Measurements from ENCODE around the gene SLC35G1.
A peak's percentile ranks its signal among the peaks of the same experiment; 100 is the strongest.

SLC35G1 gene

GRCh38 chr10:93874309-93875031, 19.3 kb upstream of the SLC35G1 start:
- TF ChIP-seq CTCF (IDR thresholded peaks at IDR 0.05; ENCODE audit: insufficient read depth, low read length, missing control alignments), result no peak
- POLR2A ChIA-PET, result no interaction called here
- no peak for DNase-seq (ENCODE audit: low read depth, low spot score)
- H3K4me3 ChIP-seq (ENCODE audit: low read depth, low read length), result no peak overlapping the region
- CTCF ChIA-PET, result interaction anchor here (0.8 to 2.0 kb wide), 2 partner anchors 16 to 414 kb away, joined by 3 to 9 read pairs; no protein-coding TSS in a partner anchor

GRCh38 chr10:93875032-93875358, 18.8 kb upstream of the SLC35G1 start:
- no peak overlapping the region for H3K4me3 ChIP-seq (ENCODE audit: low read depth, low read length)
- ChIA-PET POLR2A (no interaction called here), CTCF (interaction anchor here (0.8 to 1.6 kb wide), 2 partner anchors 414 to 440 kb away, joined by 3 read pairs; no protein-coding TSS in a partner anchor)
- DNase-seq (ENCODE audit: low read depth, low spot score), result no peak
- no peak for TF ChIP-seq CTCF (IDR thresholded peaks at IDR 0.05; ENCODE audit: insufficient read depth, low read length, missing control alignments)

- CTCF ChIA-PET, result interaction anchor here (1.6 kb wide), 1 partner anchor 438 kb away, joined by 3 read pairs; no protein-coding TSS in a partner anchor
- TF ChIP-seq CTCF (IDR thresholded peaks at IDR 0.05; ENCODE audit: insufficient read depth, low read length, missing control alignments), result no peak
These were observed 17.4 kb upstream of the SLC35G1 start for GRCh38 chr10:93876381-93876780.

GRCh38 chr10:93879273-93879672, 14.5 kb upstream of the SLC35G1 start:
- no peak for DNase-seq (ENCODE audit: low read depth, low spot score)
- ChIA-PET CTCF (no interaction called here), POLR2A (no interaction called here)
- no peak for TF ChIP-seq CTCF (IDR thresholded peaks at IDR 0.05; ENCODE audit: insufficient read depth, low read length, missing control alignments)
- no peak overlapping the region for H3K4me3 ChIP-seq (ENCODE audit: low read depth, low read length)

More at GRCh38 chr10:93876381-93876780, 17.4 kb upstream of the SLC35G1 start:
- DNase-seq (ENCODE audit: low read depth, low spot score), result peak; percentile 12
- POLR2A ChIA-PET, result no interaction called here
- no peak overlapping the region for H3K4me3 ChIP-seq (ENCODE audit: low read depth, low read length)

- ChIA-PET POLR2A (interaction anchor here (0.7 kb wide), 1 partner anchor 19 kb away, joined by 6 read pairs; no protein-coding TSS in a partner anchor), CTCF (interaction anchor here (1.3 to 3.7 kb wide), 5 partner anchors 9 to 426 kb away, joined by 3 to 16 read pairs (median 4); no protein-coding TSS in a partner anchor)
- TF ChIP-seq CTCF (IDR thresholded peaks at IDR 0.05; ENCODE audit: insufficient read depth, low read length, missing control alignments), result no peak
- no peak for DNase-seq (ENCODE audit: low read depth, low spot score)
- H3K4me3 ChIP-seq (ENCODE audit: low read depth, low read length), result peak overlapping the region; percentile 84
These were observed 969 bp downstream of the SLC35G1 start for GRCh38 chr10:93894516-93895378.

Data from AG04449 (cell line).